ENCODE data around the gene CALD1.

GRCh38 chr7:134993877-134994456 lies 214.5 kb downstream of the CALD1 start:
- TF ChIP-seq CTCF (IDR thresholded peaks at IDR 0.05; ENCODE audit: low read depth, low read length, poor library complexity, severe bottlenecking) (no peak), EZH2phosphoT487 (IDR thresholded peaks at IDR 0.05; ENCODE audit: borderline replicate concordance, low read length) (no peak)
